ENCODE results near the gene RSU1.
"Not testable (repeated sequence)": the region's sequence is repeated elsewhere in the genome, so short reads cannot be mapped to it uniquely, and the experiment has no call there.

The RSU1 gene

GRCh38 chr10:16777473-16778370, 39.5 kb downstream of the RSU1 start:
- peak; percentile 10 to 27 for DNase-seq

GRCh38 chr10:16776896-16777295, 40.3 kb downstream of the RSU1 start:
- no peak for DNase-seq

GRCh38 chr10:16773334-16773733, 43.9 kb downstream of the RSU1 start:
- no peak for DNase-seq

- no peak for DNase-seq
Measured at GRCh38 chr10:16770670-16771069, 46.6 kb downstream of the RSU1 start.

- DNase-seq: no peak
Measured at GRCh38 chr10:16770141-16770540, 47.1 kb downstream of the RSU1 start.

- no peak for DNase-seq
Measured at GRCh38 chr10:16769331-16769730, 47.9 kb downstream of the RSU1 start.

- DNase-seq: no peak
Measured at GRCh38 chr10:16768702-16769101, 48.5 kb downstream of the RSU1 start.

GRCh38 chr10:16765509-16766375, 51.5 kb downstream of the RSU1 start:
- no peak for DNase-seq

GRCh38 chr10:16761300-16761699, 55.9 kb downstream of the RSU1 start:
- no peak for DNase-seq

GRCh38 chr10:16756561-16757221, 60.5 kb downstream of the RSU1 start:
- DNase-seq: no peak

GRCh38 chr10:16754765-16755164, 62.5 kb downstream of the RSU1 start:
- DNase-seq: no peak

- DNase-seq: not testable (repeated sequence)
Measured at GRCh38 chr10:16752849-16753248, 64.4 kb downstream of the RSU1 start.

GRCh38 chr10:16752099-16752498, 65.1 kb downstream of the RSU1 start:
- no peak for DNase-seq

GRCh38 chr10:16751244-16751643, 66.0 kb downstream of the RSU1 start:
- DNase-seq: no peak

GRCh38 chr10:16750461-16750860, 66.8 kb downstream of the RSU1 start:
- no peak for DNase-seq

GRCh38 chr10:16748749-16749148, 68.5 kb downstream of the RSU1 start:
- no peak for DNase-seq

- DNase-seq: no peak
Measured at GRCh38 chr10:16746856-16747255, 70.4 kb downstream of the RSU1 start.

GRCh38 chr10:16745061-16745460, 72.2 kb downstream of the RSU1 start:
- no peak for DNase-seq

GRCh38 chr10:16742165-16742960, 74.9 kb downstream of the RSU1 start:
- no peak for DNase-seq

- DNase-seq: peak; percentile 7 to 35
Measured at GRCh38 chr10:16741540-16741939, 75.7 kb downstream of the RSU1 start.

GRCh38 chr10:16737420-16737819, 79.8 kb downstream of the RSU1 start:
- no peak for DNase-seq

GRCh38 chr10:16735671-16736070, 81.6 kb downstream of the RSU1 start:
- DNase-seq: no peak

All from NCI-H1930 (cell line).